H54 (cell line): ENCODE results near the gene ASCL4.

Source experiments
- DNase-seq: peaks from one replicate; pipeline ENCODE4 v3.0.0; 2011; ENCODE audit warnings: low spot score, mixed read lengths; ENCODE audit not compliant: insufficient read length
- FAIRE-seq: peaks from 3 replicates; lab custom pipeline; 2011; peaks lifted over from hg19 to GRCh38; lab: Jason Lieb, UNC
- POLR2A ChIP-seq: IDR thresholded peaks from 2 replicates; pipeline ENCODE4 v1.6.1; 2011; ENCODE audit warnings: low read depth, mild to moderate bottlenecking, low read length

ASCL4 gene

GRCh38 chr12:107761502-107761904 is 13.0 kb upstream of the ASCL4 start:
- no peak for TF ChIP-seq POLR2A
- FAIRE-seq: no peak
- DNase-seq: peak; percentile 28

- DNase-seq: no peak
- FAIRE-seq: no peak
- no peak for TF ChIP-seq POLR2A
These were observed 11.6 kb upstream of the ASCL4 start for GRCh38 chr12:107762874-107763273.

- no peak for TF ChIP-seq POLR2A
- no peak for FAIRE-seq
- DNase-seq: no peak
These were observed 9.9 kb upstream of the ASCL4 start for GRCh38 chr12:107764626-107765025.

- DNase-seq: no peak
- no peak for FAIRE-seq
- TF ChIP-seq POLR2A: no peak
These were observed 9.2 kb upstream of the ASCL4 start for GRCh38 chr12:107765316-107765715.

GRCh38 chr12:107767466-107767865 is 7.0 kb upstream of the ASCL4 start:
- no peak for FAIRE-seq
- no peak for TF ChIP-seq POLR2A
- DNase-seq: no peak

- FAIRE-seq (no peak), DNase-seq (no peak)
- TF ChIP-seq POLR2A: no peak
These were observed 703 bp downstream of the ASCL4 start for GRCh38 chr12:107775093-107775721.

- FAIRE-seq: no peak
- TF ChIP-seq POLR2A: no peak
- DNase-seq: no peak
These were observed 1.7 kb downstream of the ASCL4 start for GRCh38 chr12:107776171-107776570.

GRCh38 chr12:107778383-107779025 is 4.0 kb downstream of the ASCL4 start:
- DNase-seq: no peak
- TF ChIP-seq POLR2A: no peak
- no peak for FAIRE-seq

- FAIRE-seq (no peak), DNase-seq (no peak)
- no peak for TF ChIP-seq POLR2A
These were observed 4.8 kb downstream of the ASCL4 start for GRCh38 chr12:107779077-107779831.

GRCh38 chr12:107780298-107780697 is 5.8 kb downstream of the ASCL4 start:
- FAIRE-seq (no peak), DNase-seq (no peak)
- no peak for TF ChIP-seq POLR2A

- no peak for TF ChIP-seq POLR2A
- FAIRE-seq: no peak
- no peak for DNase-seq
These were observed 7.6 kb downstream of the ASCL4 start for GRCh38 chr12:107782067-107782466.

GRCh38 chr12:107783406-107784376 is 9.2 kb downstream of the ASCL4 start:
- FAIRE-seq (no peak), DNase-seq (no peak)
- no peak for TF ChIP-seq POLR2A

- TF ChIP-seq POLR2A: no peak
- FAIRE-seq (no peak), DNase-seq (no peak)
These were observed 13.8 kb downstream of the ASCL4 start for GRCh38 chr12:107788281-107788680.
